NT2/D1 (cell line): Measurements from ENCODE around the gene CSNK2A3.

Source experiments
- DNase-seq: peaks from one replicate; pipeline ENCODE4 v3.0.0-alpha.2; 2011; ENCODE audit warnings: low read depth, low spot score
- H3K27me3 ChIP-seq: 2 replicates; pipeline ENCODE4 v1.6.0; 2011; ENCODE audit warnings: mild to moderate bottlenecking; ENCODE audit not compliant: insufficient read length, insufficient read depth
- H3K36me3 ChIP-seq: 2 replicates; pipeline ENCODE4 v1.6.1; 2011; ENCODE audit warnings: mild to moderate bottlenecking, low read length, mixed read lengths; ENCODE audit not compliant: insufficient read depth, insufficient read length
- H3K4me1 ChIP-seq: 2 replicates; pipeline ENCODE4 v1.5.1; 2011; ENCODE audit not compliant: insufficient read depth, insufficient read length
- H3K4me3 ChIP-seq: 2 replicates; pipeline ENCODE4 v1.5.1; 2011; ENCODE audit warnings: low read depth; ENCODE audit not compliant: insufficient read length
- H3K9ac ChIP-seq: 2 replicates; pipeline ENCODE4 v1.6.0; 2011; ENCODE audit warnings: low read depth; ENCODE audit not compliant: insufficient read length
- H3K9me3 ChIP-seq: 2 replicates; pipeline ENCODE4 v1.5.1; 2011; ENCODE audit warnings: mild to moderate bottlenecking, low read length; ENCODE audit not compliant: insufficient read depth
- SUZ12 ChIP-seq: IDR thresholded peaks from 2 replicates; pipeline ENCODE4 v1.6.1; 2011; ENCODE audit not compliant: insufficient read length, insufficient read depth; ENCODE audit errors: extremely low read depth
- YY1 ChIP-seq: IDR thresholded peaks from 2 replicates; pipeline ENCODE4 v1.6.1; 2011; ENCODE audit not compliant: insufficient read length, insufficient read depth
- ZNF274 ChIP-seq: IDR thresholded peaks from 2 replicates; pipeline ENCODE4 v1.6.1; 2011; ENCODE audit warnings: mild to moderate bottlenecking, low read depth, low read length

Gene CSNK2A3

GRCh38 chr11:11387207-11387606 is 34.2 kb upstream of the CSNK2A3 start:
- no peak overlapping the region for H3K9ac ChIP-seq
- no peak for DNase-seq
- H3K36me3 ChIP-seq, result no peaks in the 10 kb centered on the region
- no peaks in the 10 kb centered on the region for H3K9me3 ChIP-seq
- H3K27me3 ChIP-seq, result no peaks in the 10 kb centered on the region
- TF ChIP-seq SUZ12, result no peak
- no peak for TF ChIP-seq YY1
- TF ChIP-seq ZNF274, result no peak
- H3K4me1 ChIP-seq, result peaks cover 3% of the 10 kb centered on the region
- H3K4me3 ChIP-seq, result no peak overlapping the region

DNA sequence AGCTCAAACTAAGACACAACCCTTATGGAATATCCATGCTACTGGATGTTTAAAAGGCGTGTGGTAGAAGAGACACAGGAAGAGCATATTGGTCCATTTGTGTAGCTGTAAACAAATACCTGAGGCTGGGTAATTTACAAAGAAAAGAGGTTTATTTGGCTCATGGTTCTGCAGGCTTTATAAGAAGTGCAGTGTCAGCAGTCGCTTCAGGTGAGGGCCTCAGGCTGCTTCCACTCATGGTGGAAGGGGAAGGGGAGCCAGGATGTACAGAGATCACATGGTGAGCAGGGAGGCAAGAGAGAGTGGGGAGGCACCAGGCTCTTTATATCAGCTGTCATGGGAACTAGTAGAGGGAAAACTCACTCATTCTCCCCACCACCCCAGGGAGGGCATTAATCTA is 31.8 kb upstream of the CSNK2A3 start:
- no peaks in the 10 kb centered on the region for H3K27me3 ChIP-seq
- no peak overlapping the region for H3K9ac ChIP-seq
- no peaks in the 10 kb centered on the region for H3K9me3 ChIP-seq
- TF ChIP-seq ZNF274 (no peak), YY1 (no peak), SUZ12 (no peak)
- H3K36me3 ChIP-seq, result no peaks in the 10 kb centered on the region
- DNase-seq, result no peak
- H3K4me1 ChIP-seq, result peaks cover 3% of the 10 kb centered on the region
- no peak overlapping the region for H3K4me3 ChIP-seq

- no peaks in the 10 kb centered on the region for H3K9me3 ChIP-seq
- H3K27me3 ChIP-seq, result no peaks in the 10 kb centered on the region
- TF ChIP-seq YY1 (no peak), SUZ12 (no peak), ZNF274 (no peak)
- no peak for DNase-seq
- no peaks in the 10 kb centered on the region for H3K36me3 ChIP-seq
- H3K9ac ChIP-seq, result no peak overlapping the region
- peaks cover 3% of the 10 kb centered on the region for H3K4me1 ChIP-seq
- H3K4me3 ChIP-seq, result no peak overlapping the region
These were observed 30.9 kb upstream of the CSNK2A3 start for GRCh38 chr11:11383995-11384394.

- H3K9me3 ChIP-seq, result no peaks in the 10 kb centered on the region
- peaks cover 3% of the 10 kb centered on the region for H3K4me1 ChIP-seq
- H3K36me3 ChIP-seq, result no peaks in the 10 kb centered on the region
- no peak overlapping the region for H3K4me3 ChIP-seq
- no peaks in the 10 kb centered on the region for H3K27me3 ChIP-seq
- no peak overlapping the region for H3K9ac ChIP-seq
- no peak for DNase-seq
- TF ChIP-seq YY1 (no peak), ZNF274 (no peak), SUZ12 (no peak)
These were observed 29.9 kb upstream of the CSNK2A3 start for GRCh38 chr11:11382858-11383532.

- no peak for DNase-seq
- Histone ChIP-seq H3K4me3 (no peak overlapping the region), H3K27me3 (no peaks in the 10 kb centered on the region), H3K36me3 (no peaks in the 10 kb centered on the region), H3K9ac (no peak overlapping the region), H3K4me1 (no peaks in the 10 kb centered on the region), H3K9me3 (no peaks in the 10 kb centered on the region)
- TF ChIP-seq YY1 (no peak), ZNF274 (no peak), SUZ12 (no peak)
These were observed 28.5 kb upstream of the CSNK2A3 start for GRCh38 chr11:11381471-11382105.

- TF ChIP-seq SUZ12 (no peak), YY1 (no peak), ZNF274 (no peak)
- DNase-seq, result no peak
- Histone ChIP-seq H3K36me3 (no peaks in the 10 kb centered on the region), H3K9me3 (no peaks in the 10 kb centered on the region), H3K4me3 (no peak overlapping the region), H3K4me1 (no peaks in the 10 kb centered on the region), H3K27me3 (no peaks in the 10 kb centered on the region), H3K9ac (no peak overlapping the region)
These were observed 27.8 kb upstream of the CSNK2A3 start for GRCh38 chr11:11380883-11381282.

- no peak for TF ChIP-seq ZNF274
- TF ChIP-seq YY1, result no peak
- TF ChIP-seq SUZ12, result no peak
- Histone ChIP-seq H3K9me3 (no peaks in the 10 kb centered on the region), H3K4me3 (no peak overlapping the region), H3K36me3 (no peaks in the 10 kb centered on the region), H3K27me3 (no peaks in the 10 kb centered on the region), H3K9ac (no peak overlapping the region), H3K4me1 (no peaks in the 10 kb centered on the region)
- no peak for DNase-seq
These were observed 27.3 kb upstream of the CSNK2A3 start for GRCh38 chr11:11380340-11380739.

DNA sequence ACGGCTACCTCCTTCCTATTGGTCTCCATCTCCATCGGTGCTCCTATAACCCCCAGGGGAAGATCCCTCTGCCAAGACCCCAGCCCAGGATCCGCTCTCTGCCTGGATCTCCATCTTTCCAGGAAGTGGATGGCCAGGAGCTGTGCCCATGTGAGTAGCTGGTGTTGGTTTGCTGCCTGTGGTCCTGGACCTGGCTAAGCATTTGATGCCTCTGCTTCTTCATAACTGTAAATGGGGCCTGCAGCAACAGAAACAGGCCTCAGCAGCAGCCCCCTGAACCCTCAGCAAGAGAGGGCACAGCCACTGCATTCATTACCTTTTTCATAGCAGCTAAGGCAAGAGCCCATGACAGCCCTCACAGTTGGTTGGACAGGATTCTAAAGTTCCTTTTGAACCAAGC is 26.6 kb upstream of the CSNK2A3 start:
- no peak for DNase-seq

More for the DNA sequence above, 26.6 kb upstream of the CSNK2A3 start:
- no peak overlapping the region for H3K9ac ChIP-seq
- no peaks in the 10 kb centered on the region for H3K36me3 ChIP-seq
- no peak overlapping the region for H3K4me3 ChIP-seq
- H3K4me1 ChIP-seq, result no peaks in the 10 kb centered on the region
- H3K9me3 ChIP-seq, result no peaks in the 10 kb centered on the region
- TF ChIP-seq ZNF274 (no peak), YY1 (no peak), SUZ12 (no peak)
- no peaks in the 10 kb centered on the region for H3K27me3 ChIP-seq
